Testis (tissue), 2 donors: Measurements from ENCODE around the gene ABL2.

Experiments
- POLR2A ChIP-seq: fragments of 450-650 bp; IDR thresholded peaks from one replicate; pipeline ENCODE4 v1.6.1; 2017; ENCODE audit warnings: antibody characterized with exemption, mild to moderate bottlenecking, moderate library complexity
- TF ChIP-seq, protein P1 (sequence below), 3 experiments: fragments of 450-650 bp in 2 of 3; fragments of 200-600 bp in 1 of 3; sonication (generic) in 1 of 3; IDR thresholded peaks; one replicate each; pipeline ENCODE4 v1.5.1; 2016 to 2019; ENCODE audit warnings: antibody characterized with exemption in 3 of 3, mild to moderate bottlenecking in 2 of 3, moderate library complexity in 1 of 3

DNA sequence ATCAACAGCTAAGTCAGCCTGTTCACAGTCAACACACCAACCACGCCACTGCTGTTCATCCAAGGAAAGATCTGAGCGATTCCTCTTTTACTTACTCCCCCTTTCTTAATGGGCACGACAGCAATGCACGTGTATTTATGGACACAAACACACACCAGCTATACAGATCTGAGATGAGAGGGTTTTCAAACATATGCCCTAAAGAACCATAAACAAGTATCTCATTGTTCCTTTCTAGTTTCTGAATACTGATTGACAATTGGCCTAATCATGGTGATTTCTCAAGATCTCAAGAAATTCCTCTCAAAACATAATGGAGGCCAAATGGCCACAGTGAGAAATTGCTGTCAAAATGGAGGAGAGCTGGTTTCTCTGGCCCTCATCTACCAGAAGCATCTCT is 129.6 kb downstream of the ABL2 start:
- TF ChIP-seq, protein P1, sequence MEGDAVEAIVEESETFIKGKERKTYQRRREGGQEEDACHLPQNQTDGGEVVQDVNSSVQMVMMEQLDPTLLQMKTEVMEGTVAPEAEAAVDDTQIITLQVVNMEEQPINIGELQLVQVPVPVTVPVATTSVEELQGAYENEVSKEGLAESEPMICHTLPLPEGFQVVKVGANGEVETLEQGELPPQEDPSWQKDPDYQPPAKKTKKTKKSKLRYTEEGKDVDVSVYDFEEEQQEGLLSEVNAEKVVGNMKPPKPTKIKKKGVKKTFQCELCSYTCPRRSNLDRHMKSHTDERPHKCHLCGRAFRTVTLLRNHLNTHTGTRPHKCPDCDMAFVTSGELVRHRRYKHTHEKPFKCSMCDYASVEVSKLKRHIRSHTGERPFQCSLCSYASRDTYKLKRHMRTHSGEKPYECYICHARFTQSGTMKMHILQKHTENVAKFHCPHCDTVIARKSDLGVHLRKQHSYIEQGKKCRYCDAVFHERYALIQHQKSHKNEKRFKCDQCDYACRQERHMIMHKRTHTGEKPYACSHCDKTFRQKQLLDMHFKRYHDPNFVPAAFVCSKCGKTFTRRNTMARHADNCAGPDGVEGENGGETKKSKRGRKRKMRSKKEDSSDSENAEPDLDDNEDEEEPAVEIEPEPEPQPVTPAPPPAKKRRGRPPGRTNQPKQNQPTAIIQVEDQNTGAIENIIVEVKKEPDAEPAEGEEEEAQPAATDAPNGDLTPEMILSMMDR (IDR thresholded peaks at IDR 0.05): no peak
- no peak for TF ChIP-seq POLR2A
